Measurements from ENCODE around the gene RBL1.

GRCh38 chr20:36971103-36971502 is 124.7 kb downstream of the RBL1 start:
- TF ChIP-seq POLR2A (IDR thresholded peaks at IDR 0.05) = no peak
- no peak for TF ChIP-seq CTCF (IDR thresholded peaks at IDR 0.05)
- TF ChIP-seq POLR2AphosphoS5 (IDR thresholded peaks at IDR 0.05) = no peak
